Chondrocyte (in vitro differentiated cells): ENCODE results near the gene PCGF6. TPM values are rescaled to one million over a fixed set of nuclear protein-coding genes. Genes with fewer than 3 reads are reported as not detected.

Experiments used
- DNase-seq: peaks from one replicate; pipeline ENCODE4 v3.0.0; 2021; ENCODE audit warnings: mixed read lengths, low spot score
- H3K27ac Mint-ChIP-seq: one replicate; pipeline ENCODE4 v1.8.0; 2021; ENCODE audit warnings: mild to moderate bottlenecking, moderate library complexity, mixed read lengths; ENCODE audit not compliant: unreplicated experiment
- H3K27me3 Mint-ChIP-seq: 2 replicates; pipeline ENCODE4 v1.8.0; 2021; ENCODE audit warnings: low read depth, mixed read lengths
- H3K36me3 Mint-ChIP-seq: 2 replicates; pipeline ENCODE4 v1.8.0; 2021; ENCODE audit warnings: low read depth, mixed read lengths
- H3K4me1 Mint-ChIP-seq: 2 replicates; pipeline ENCODE4 v1.8.0; 2021; ENCODE audit warnings: low read depth, mild to moderate bottlenecking, mixed read lengths
- H3K4me3 Mint-ChIP-seq: one replicate; pipeline ENCODE4 v1.8.0; 2021; ENCODE audit warnings: mild to moderate bottlenecking, moderate library complexity, mixed read lengths; ENCODE audit not compliant: unreplicated experiment
- H3K9me3 Mint-ChIP-seq: 2 replicates; pipeline ENCODE4 v1.8.0; 2021; ENCODE audit warnings: low read depth, mixed read lengths
- CTCF ChIP-seq: fragments of 200-600 bp; sonication (generic); IDR thresholded peaks from 2 replicates; pipeline ENCODE4 v1.5.0; 2021; ENCODE audit warnings: antibody characterized with exemption, mild to moderate bottlenecking, moderate library complexity
- long read RNA-seq: library from polyadenylated mRNA; stranded (forward); transcript quantifications from one replicate; pipeline ENCODE4 v2.0.0, GENCODE V29; 2021
- total RNA-seq: library from RNA; stranded (reverse); gene quantifications from 3 replicates; pipeline ENCODE4 v1.2.1, GENCODE V29; 2021

The PCGF6 gene
- 9.9 to 12.2 TPM (median 11.4 TPM) in 3 replicates for total RNA-seq
- long read RNA-seq, transcript PCGF6-202 (10 exons, 2,230 nt): major isoform, 18 of 26 reads
- long read RNA-seq, partial matches to known transcripts: 0 of 26 reads
- long read RNA-seq, other reads (novel, unspliced or antisense): 5 of 26 reads

GRCh38 chr10:103350517-103351260 is at the start of gene PCGF6:
PCGF6 (minus strand) TSS chr10:103351140; CDS start chr10:103351066, 74 bp downstream.
- H3K4me1 Mint-ChIP-seq: peaks cover 11% of the 10 kb centered on the region
- peaks cover 2% of the 10 kb centered on the region for H3K36me3 Mint-ChIP-seq
- H3K9me3 Mint-ChIP-seq: no peaks in the 10 kb centered on the region
- H3K27ac Mint-ChIP-seq: peak within 1 kb of the TSS; percentile 94
- peak; percentile 92 for DNase-seq
- TF ChIP-seq CTCF: peak; percentile 42
- H3K4me3 Mint-ChIP-seq: peak within 1 kb of the TSS; percentile 95
- no peaks in the 10 kb centered on the region for H3K27me3 Mint-ChIP-seq

GRCh38 chr10:103397191-103397825 is 46.4 kb upstream of the PCGF6 start:
- H3K27me3 Mint-ChIP-seq: no peaks in the 10 kb centered on the region
- peak overlapping the region; percentile 91 for H3K27ac Mint-ChIP-seq
- peaks cover 47% of the 10 kb centered on the region for H3K4me1 Mint-ChIP-seq
- no peak for DNase-seq
- H3K9me3 Mint-ChIP-seq: no peaks in the 10 kb centered on the region
- peak overlapping the region; percentile 91 for H3K4me3 Mint-ChIP-seq
- H3K36me3 Mint-ChIP-seq: peaks cover 12% of the 10 kb centered on the region
- TF ChIP-seq CTCF: no peak

- Mint-ChIP-seq H3K4me1 (peaks cover 47% of the 10 kb centered on the region), H3K36me3 (peaks cover 13% of the 10 kb centered on the region), H3K27me3 (no peaks in the 10 kb centered on the region), H3K9me3 (no peaks in the 10 kb centered on the region), H3K27ac (peak overlapping the region; percentile 91), H3K4me3 (peak overlapping the region; percentile 91)
- DNase-seq: no peak
- peak; percentile 14 for TF ChIP-seq CTCF
Measured at GRCh38 chr10:103396789-103397087, 45.8 kb upstream of the PCGF6 start.

GRCh38 chr10:103396067-103396788 is 45.3 kb upstream of the PCGF6 start, which contains the start of the genes ATP5MK and PDCD11:
ATP5MK (minus strand) TSS chr10:103396475; CDS start chr10:103392457, 4,018 bp downstream.
PDCD11 (plus strand) TSS chr10:103396626; CDS start chr10:103398427, 1,801 bp downstream.
- DNase-seq: peak; percentile 98
- Mint-ChIP-seq H3K9me3 (no peaks in the 10 kb centered on the region), H3K36me3 (peaks cover 13% of the 10 kb centered on the region), H3K4me3 (peak within 1 kb of the TSS; percentile 91), H3K27ac (peak within 1 kb of the TSS; percentile 91), H3K4me1 (peaks cover 47% of the 10 kb centered on the region), H3K27me3 (no peaks in the 10 kb centered on the region)
- peak; percentile 51 for TF ChIP-seq CTCF

- no peaks in the 10 kb centered on the region for H3K27me3 Mint-ChIP-seq
- peaks cover 47% of the 10 kb centered on the region for H3K4me1 Mint-ChIP-seq
- peaks cover 13% of the 10 kb centered on the region for H3K36me3 Mint-ChIP-seq
- TF ChIP-seq CTCF: no peak
- H3K4me3 Mint-ChIP-seq: peak overlapping the region; percentile 91
- peak overlapping the region; percentile 91 for H3K27ac Mint-ChIP-seq
- DNase-seq: no peak
- no peaks in the 10 kb centered on the region for H3K9me3 Mint-ChIP-seq
Measured at GRCh38 chr10:103395754-103396066, 44.8 kb upstream of the PCGF6 start.
